GM12878 (cell line): ENCODE measurements around the gene SCN3B. TPM values are rescaled to one million over a fixed set of nuclear protein-coding genes. Genes with fewer than 3 reads are reported as not detected.

Source experiments
- ATAC-seq: fragments of 200-7000 bp; cut with Tn5 transposase; 3 replicates; pipeline ENCODE4 v1.9.1; 2020; ENCODE audit warnings: mild to moderate bottlenecking, moderate library complexity
- BruUV-seq: library from RNA; stranded (reverse); fragments of 400-500 nt; replicated peaks from 2 replicates; lab custom pipeline; 2021; lab: Mats Ljungman, UMichigan
- CTCF ChIA-PET: fragments of 300-600 bp; sonication (Branson Sonifier 250); formaldehyde crosslinking; extraction: SDS; loops from one replicate; lab custom pipeline; 2021; ENCODE audit warnings: inconsistent platforms; lab: Yijun Ruan, JAX
- POLR2A ChIA-PET: fragments of 350-600 bp; formaldehyde crosslinking; extraction: SDS; loops from one replicate; lab custom pipeline; 2021; ENCODE audit warnings: inconsistent platforms; lab: Charles Lee
- RAD21 ChIA-PET: fragments of 300-600 bp; sonication (Branson Sonifier 250); formaldehyde crosslinking; loops from one replicate; lab custom pipeline; 2023; ENCODE audit warnings: antibody characterized with exemption; ENCODE audit not compliant: unreplicated experiment; lab: Charles Lee
- SMC1A ChIA-PET: fragments of 300-600 bp; sonication (Branson Sonifier 250); formaldehyde crosslinking; loops from one replicate; lab custom pipeline; 2023; ENCODE audit not compliant: unreplicated experiment, uncharacterized antibody; lab: Charles Lee
- DNase-seq: peaks from one replicate; pipeline ENCODE4 v3.0.0-alpha.2; 2011; ENCODE audit warnings: low read depth, low spot score
- FAIRE-seq: peaks from 3 replicates; lab custom pipeline; 2011; peaks lifted over from hg19 to GRCh38; lab: Jason Lieb, UNC
- H2AFZ ChIP-seq: 2 replicates; pipeline ENCODE4 v1.6.0; 2011; ENCODE audit warnings: low read depth, low read length, control low read depth; ENCODE audit not compliant: control insufficient read depth
- H3K27ac ChIP-seq: 2 replicates; pipeline ENCODE4 v1.5.1; 2011; ENCODE audit warnings: control low read depth; ENCODE audit not compliant: control insufficient read depth, insufficient read depth
- H3K27me3 ChIP-seq, 2 experiments: replicated peaks in 1 of 2; 2 replicates each; pipeline versions ENCODE4 v1.6.0 to v1.6.1; 2011; ENCODE audit warnings: low read length in 1 of 2; ENCODE audit not compliant: control insufficient read depth in 2 of 2, insufficient read depth in 2 of 2
- H3K36me3 ChIP-seq, 2 experiments: 2 replicates each; pipeline ENCODE4 v1.5.1; 2011; ENCODE audit warnings: low read length in 1 of 2; ENCODE audit not compliant: control insufficient read depth in 2 of 2, insufficient read depth in 2 of 2
- H3K4me1 ChIP-seq: 2 replicates; pipeline ENCODE4 v1.6.1; 2011; ENCODE audit warnings: mild to moderate bottlenecking, low read length, moderate library complexity, mixed read lengths; ENCODE audit not compliant: control insufficient read depth, insufficient read depth
- H3K4me2 ChIP-seq: 2 replicates; pipeline ENCODE4 v1.6.0; 2011; ENCODE audit warnings: control low read depth; ENCODE audit not compliant: control insufficient read depth, insufficient read depth
- H3K4me3 ChIP-seq: fragments of 200-600 bp; sonication (generic); 2 replicates; pipeline ENCODE4 v1.5.1; 2016
- H3K79me2 ChIP-seq: 2 replicates; pipeline ENCODE4 v1.6.0; 2011; ENCODE audit warnings: low read length; ENCODE audit not compliant: control insufficient read depth, insufficient read depth
- H3K9ac ChIP-seq: 2 replicates; pipeline ENCODE4 v1.8.0; 2011; ENCODE audit warnings: low read length, control low read depth, mixed read lengths; ENCODE audit not compliant: control insufficient read depth, insufficient read depth
- H3K9me3 ChIP-seq: replicated peaks from 3 replicates; pipeline ENCODE4 v1.5.1; 2011; ENCODE audit warnings: mild to moderate bottlenecking, low read length; ENCODE audit not compliant: control insufficient read depth, insufficient read depth
- H4K20me1 ChIP-seq: 2 replicates; pipeline ENCODE4 v1.6.0; 2011; ENCODE audit not compliant: control insufficient read depth, insufficient read depth
- BMI1 ChIP-seq: fragments of 450-650 bp; IDR thresholded peaks from 2 replicates; pipeline ENCODE4 v1.6.1; 2016; ENCODE audit warnings: mild to moderate bottlenecking, moderate library complexity, borderline replicate concordance
- CREM ChIP-seq: IDR thresholded peaks from 2 replicates; pipeline ENCODE4 v1.6.1; 2014; ENCODE audit warnings: antibody characterized with exemption, low read depth
- CTCF ChIP-seq, 3 experiments: IDR thresholded peaks in 2 of 3; conservative IDR thresholded peaks in 1 of 3; 2 replicates each; pipeline ENCODE4 v1.5.1; 2011; ENCODE audit warnings: low read depth in 3 of 3, low read length in 3 of 3, mild to moderate bottlenecking in 3 of 3, control low read depth in 2 of 3, moderate library complexity in 2 of 3, inconsistent platforms in 1 of 3, mixed read lengths in 1 of 3; ENCODE audit not compliant: control insufficient read depth in 2 of 3, insufficient read depth in 1 of 3; ENCODE audit errors: extremely low read depth in 1 of 3
- HDAC6 ChIP-seq: fragments of 200-600 bp; sonication (generic); IDR thresholded peaks from one replicate; pipeline ENCODE4 v1.8.0; 2017; ENCODE audit warnings: antibody characterized with exemption; ENCODE audit not compliant: unreplicated experiment
- MLLT1 ChIP-seq: fragments of 450-650 bp; IDR thresholded peaks from 2 replicates; pipeline ENCODE4 v1.6.1; 2016; ENCODE audit warnings: mild to moderate bottlenecking
- NBN ChIP-seq: fragments of 450-650 bp; IDR thresholded peaks from 2 replicates; pipeline ENCODE4 v1.6.1; 2016
- SIN3A ChIP-seq: IDR thresholded peaks from 2 replicates; pipeline ENCODE4 v1.6.1; 2012; ENCODE audit warnings: low read depth, low read length, improper control_type of control experiment
- SMARCA5 ChIP-seq: fragments of 450-650 bp; IDR thresholded peaks from 2 replicates; pipeline ENCODE4 v1.6.1; 2017; ENCODE audit warnings: mild to moderate bottlenecking
- STAT1 ChIP-seq: fragments of 450-650 bp; conservative IDR thresholded peaks from 2 replicates; pipeline ENCODE4 v1.6.1; 2014; ENCODE audit warnings: antibody characterized with exemption, mild to moderate bottlenecking
- SUZ12 ChIP-seq: fragments of 200-600 bp; sonication (generic); IDR thresholded peaks from one replicate; pipeline ENCODE4 v1.6.1; 2018; ENCODE audit warnings: antibody characterized with exemption, mild to moderate bottlenecking; ENCODE audit not compliant: unreplicated experiment
- TAF1 ChIP-seq: IDR thresholded peaks from 2 replicates; pipeline ENCODE4 v1.6.1; 2011; ENCODE audit warnings: mild to moderate bottlenecking, low read depth, low read length, borderline replicate concordance
- ZBTB11 ChIP-seq: fragments of 450-650 bp; formaldehyde crosslinking; IDR thresholded peaks from 2 replicates; pipeline ENCODE4 v1.5.0; 2022; ENCODE audit warnings: mild to moderate bottlenecking, missing genetic modification characterization
- WGBS: methylation state at CpG from one replicate; pipeline ENCODE4 v1.1.6; 2016; ENCODE audit warnings: low lambda C conversion rate; ENCODE audit not compliant: insufficient replicate concordance, insufficient coverage; ENCODE audit errors: missing lambda C conversion rate; 5-methylcytosine and 5-hydroxymethylcytosine counted together
- in situ Hi-C: fragments of 300-500 bp; cut with MboI; formaldehyde crosslinking; loops from 9 replicates; pipeline ENCODE4 v1.14.3; 2018; ENCODE audit warnings: mixed read lengths
- intact Hi-C: fragments of 100-400 bp; cut with micrococcal nuclease; formaldehyde crosslinking; loops from one replicate; pipeline ENCODE4 v1.14.2; 2022; ENCODE audit not compliant: unreplicated experiment
- polyA plus RNA-seq, 11 experiments: library from polyadenylated mRNA; depleted of rRNA in 4 of 11; unstranded in 6 of 11; stranded (reverse) in 5 of 11; fragments of >200 nt; fragmentation: Nextera tagmentation in 4 of 11; fragmentation: Illumina TruSeq in 1 of 11; extraction: Ambion mirVana in 4 of 11; extraction: Trizol in 1 of 11; gene quantifications; 1 replicate in 1 of 11; 2 replicates in 10 of 11; pipeline versions ENCODE4 v1.2.1 to v1.2.3, GENCODE V29; 2011 to 2016; ENCODE audit warnings: inconsistent platforms in 2 of 11, missing spikeins in 2 of 11, low read depth in 1 of 11
- total RNA-seq, 4 experiments: library from RNA; depleted of rRNA in 3 of 4; stranded (reverse); fragments of >200 nt in 3 of 4; fragmentation: Illumina TruSeq in 1 of 4; extraction: Trizol in 1 of 4; gene quantifications; 2 replicates each; pipeline versions ENCODE4 v1.2.1 to v1.2.3, GENCODE V29; 2013 to 2021

The SCN3B gene
- total and polyA plus RNA-seq, 10 of the 15 experiments (the other 5 are each of a cell fraction or from before 2014, with no cell fraction given) = 0.01 to 0.12 (median 0.09) TPM; not detected in 7

GRCh38 chr11:123678246-123678645 lies 23.8 kb upstream of the SCN3B start:
- Histone ChIP-seq H3K9me3 (no peaks in the 10 kb centered on the region), H4K20me1 (no peaks in the 10 kb centered on the region), H3K79me2 (no peaks in the 10 kb centered on the region), H3K27ac (no peak overlapping the region), H3K36me3 (no peaks in the 10 kb centered on the region), H3K4me3 (no peak overlapping the region), H3K4me2 (no peak overlapping the region), H3K9ac (no peak overlapping the region), H3K27me3 (peaks cover 0 to 3% of the 10 kb centered on the region in 2 experiments; a peak in 1 of 4 replicates), H3K4me1 (no peaks in the 10 kb centered on the region), H2AFZ (no peak overlapping the region)
- no TSS peak for BruUV-seq
- intact Hi-C loops = no loop called here
- CTCF ChIA-PET = interaction anchor here (0.6 to 2.8 kb wide), 3 partner anchors 11 to 33 kb away, joined by 4 to 8 read pairs (median 4); no protein-coding TSS in a partner anchor
- ATAC-seq (no peak), FAIRE-seq (no peak), DNase-seq (no peak)
- no peak for TF ChIP-seq MLLT1
- TF ChIP-seq SIN3A = no peak
- TF ChIP-seq CREM = no peak
- TF ChIP-seq TAF1 = no peak
- no peak for TF ChIP-seq NBN
- no peak for TF ChIP-seq SUZ12
- TF ChIP-seq SMARCA5 = no peak
- TF ChIP-seq CTCF (IDR thresholded peaks at IDR 0.05 in 2 of 3, conservative IDR thresholded peaks at IDR 0.05 in 1 of 3; ENCODE audit: control insufficient read depth in 2 of 3, extremely low read depth in 1 of 3, insufficient read depth in 1 of 3, low read depth in 3 of 3, low read length in 3 of 3) = no peak
- no peak for TF ChIP-seq ZBTB11
- TF ChIP-seq STAT1 = no peak
- no peak for TF ChIP-seq BMI1
- TF ChIP-seq HDAC6 = no peak
- in situ Hi-C loops = no loop called here
- RAD21 ChIA-PET = no interaction called here
- POLR2A ChIA-PET = no interaction called here
- SMC1A ChIA-PET = no interaction called here
- 60% methylated on average over 2 of the region's 2 CpGs for WGBS
